Right ventricle myocardium inferior (tissue), 1 donor: ENCODE data around the gene DLGAP4. TPM values are rescaled to one million over a fixed set of nuclear protein-coding genes. Genes with fewer than 3 reads are reported as not detected.

Source experiments
- ATAC-seq: fragments of 200-7000 bp; cut with Tn5 transposase; one replicate; pipeline ENCODE4 v1.9.1; 2020; ENCODE audit warnings: mild to moderate bottlenecking, moderate library complexity
- DNase-seq: peaks from one replicate; pipeline ENCODE4 v3.0.0; 2021; ENCODE audit errors: missing footprints
- intact Hi-C: fragments of 100-400 bp; cut with DNase I; formaldehyde crosslinking; loops from one replicate; pipeline ENCODE4 v1.11.0; 2022
- total RNA-seq: library from RNA; stranded (reverse); fragmentation: NEBNext Ultra II Directional; extraction: Animal tissue kit (Norgen Biotek cat#: 25700); gene quantifications from one replicate; pipeline ENCODE4 v1.2.1, GENCODE V29; 2021
- donor health status: DM: no; HTN: yes; CAD: no; lungs with severe emphysema.

DLGAP4 gene
- total RNA-seq, 1 donor from 2014 or later = 46.3 TPM

GRCh38 chr20:36317675-36318074, 11.5 kb downstream of the DLGAP4 start:
- no peak for DNase-seq
- no peak for ATAC-seq
- intact Hi-C loops = no loop called here

GRCh38 chr20:36318166-36318565, 12.0 kb downstream of the DLGAP4 start:
- DNase-seq = no peak
- ATAC-seq = no peak
- intact Hi-C loops = no loop called here

- intact Hi-C loops = no loop called here
- DNase-seq (peak; percentile 32), ATAC-seq (no peak)
These were observed 13.5 kb downstream of the DLGAP4 start for GRCh38 chr20:36319356-36320260.

- no peak for ATAC-seq
- intact Hi-C loops = no loop called here
- DNase-seq = no peak
These were observed 14.2 kb downstream of the DLGAP4 start for GRCh38 chr20:36320261-36320897.

- DNase-seq = peak; percentile 37
- intact Hi-C loops = no loop called here
- ATAC-seq = no peak
These were observed 15.0 kb downstream of the DLGAP4 start for GRCh38 chr20:36320898-36321695.

- no peak for ATAC-seq
- intact Hi-C loops = no loop called here
These were observed 16.0 kb downstream of the DLGAP4 start for GRCh38 chr20:36322131-36322530.

GRCh38 chr20:36330091-36330490, 24.0 kb downstream of the DLGAP4 start:
- peak; percentile 15 for DNase-seq
- no peak for ATAC-seq
- intact Hi-C loops = no loop called here

More at GRCh38 chr20:36322131-36322530, 16.0 kb downstream of the DLGAP4 start:
- DNase-seq = peak; percentile 11

- ATAC-seq (no peak), DNase-seq (no peak)
- intact Hi-C loops = no loop called here
These were observed 25.1 kb downstream of the DLGAP4 start for GRCh38 chr20:36331209-36331608.

GRCh38 chr20:36333841-36334240, 27.7 kb downstream of the DLGAP4 start:
- intact Hi-C loops = no loop called here
- no peak for DNase-seq
- ATAC-seq = no peak

GRCh38 chr20:36334281-36335205, 28.4 kb downstream of the DLGAP4 start:
- DNase-seq (no peak), ATAC-seq (no peak)
- intact Hi-C loops = no loop called here

GRCh38 chr20:36335206-36335870, 29.2 kb downstream of the DLGAP4 start:
- intact Hi-C loops = no loop called here
- DNase-seq (no peak), ATAC-seq (no peak)

GRCh38 chr20:36336204-36336603, 30.1 kb downstream of the DLGAP4 start:
- intact Hi-C loops = no loop called here
- no peak for DNase-seq
- no peak for ATAC-seq

GRCh38 chr20:36336954-36337704, 31.0 kb downstream of the DLGAP4 start:
- no peak for DNase-seq
- ATAC-seq = no peak
- intact Hi-C loops = no loop called here

- intact Hi-C loops = no loop called here
- DNase-seq = no peak
These were observed 31.7 kb downstream of the DLGAP4 start for GRCh38 chr20:36337886-36338285.

GRCh38 chr20:36339646-36340592, 33.8 kb downstream of the DLGAP4 start:
- ATAC-seq (no peak), DNase-seq (no peak)
- intact Hi-C loops = no loop called here

More at GRCh38 chr20:36337886-36338285, 31.7 kb downstream of the DLGAP4 start:
- ATAC-seq = no peak

GRCh38 chr20:36340593-36340990, 34.5 kb downstream of the DLGAP4 start:
- ATAC-seq = no peak
- DNase-seq = no peak
- intact Hi-C loops = no loop called here
